Type B pancreatic cell (in vitro differentiated cells): ENCODE results near the gene INSR. TPM values are rescaled to one million over a fixed set of nuclear protein-coding genes. Genes with fewer than 3 reads are reported as not detected.

ENCODE experiments used
- DNase-seq: peaks from one replicate; pipeline ENCODE4 v3.0.0; 2021; ENCODE audit warnings: mixed read lengths; ENCODE audit not compliant: unreplicated experiment; ENCODE audit errors: extremely low spot score
- H3K27ac Mint-ChIP-seq: 2 replicates; pipeline ENCODE4 v1.8.0; 2021; ENCODE audit warnings: mild to moderate bottlenecking, mixed read lengths
- H3K27me3 Mint-ChIP-seq: 2 replicates; pipeline ENCODE4 v1.8.0; 2021; ENCODE audit warnings: mixed read lengths
- H3K36me3 Mint-ChIP-seq: 2 replicates; pipeline ENCODE4 v1.8.0; 2021; ENCODE audit warnings: mixed read lengths
- H3K4me1 Mint-ChIP-seq: one replicate; pipeline ENCODE4 v1.8.0; 2021; ENCODE audit warnings: mixed read lengths; ENCODE audit not compliant: unreplicated experiment
- H3K4me3 Mint-ChIP-seq: 2 replicates; pipeline ENCODE4 v1.8.0; 2021; ENCODE audit warnings: mild to moderate bottlenecking, mixed read lengths
- H3K9me3 Mint-ChIP-seq: 2 replicates; pipeline ENCODE4 v1.8.0; 2021; ENCODE audit warnings: mixed read lengths
- long read RNA-seq: library from polyadenylated mRNA; unstranded; transcript quantifications from one replicate; pipeline ENCODE4 v2.0.0, GENCODE V29; 2020
- total RNA-seq: library from RNA; stranded (reverse); gene quantifications from 2 replicates; pipeline ENCODE4 v1.2.1, GENCODE V29; 2021; ENCODE audit warnings: low replicate concordance
- TF ChIP-seq, protein P1 (sequence below): fragments of 200-600 bp; sonication (generic); conservative IDR thresholded peaks from 2 replicates; pipeline ENCODE4 v1.5.0; 2021; ENCODE audit warnings: antibody characterized with exemption, mild to moderate bottlenecking

The INSR gene
- total RNA-seq: 33.7 and 55.3 TPM in 2 replicates
- long read RNA-seq, partial matches to known transcripts: 2 of 24 reads
- long read RNA-seq, other reads (novel, unspliced or antisense): 22 of 24 reads

DNA sequence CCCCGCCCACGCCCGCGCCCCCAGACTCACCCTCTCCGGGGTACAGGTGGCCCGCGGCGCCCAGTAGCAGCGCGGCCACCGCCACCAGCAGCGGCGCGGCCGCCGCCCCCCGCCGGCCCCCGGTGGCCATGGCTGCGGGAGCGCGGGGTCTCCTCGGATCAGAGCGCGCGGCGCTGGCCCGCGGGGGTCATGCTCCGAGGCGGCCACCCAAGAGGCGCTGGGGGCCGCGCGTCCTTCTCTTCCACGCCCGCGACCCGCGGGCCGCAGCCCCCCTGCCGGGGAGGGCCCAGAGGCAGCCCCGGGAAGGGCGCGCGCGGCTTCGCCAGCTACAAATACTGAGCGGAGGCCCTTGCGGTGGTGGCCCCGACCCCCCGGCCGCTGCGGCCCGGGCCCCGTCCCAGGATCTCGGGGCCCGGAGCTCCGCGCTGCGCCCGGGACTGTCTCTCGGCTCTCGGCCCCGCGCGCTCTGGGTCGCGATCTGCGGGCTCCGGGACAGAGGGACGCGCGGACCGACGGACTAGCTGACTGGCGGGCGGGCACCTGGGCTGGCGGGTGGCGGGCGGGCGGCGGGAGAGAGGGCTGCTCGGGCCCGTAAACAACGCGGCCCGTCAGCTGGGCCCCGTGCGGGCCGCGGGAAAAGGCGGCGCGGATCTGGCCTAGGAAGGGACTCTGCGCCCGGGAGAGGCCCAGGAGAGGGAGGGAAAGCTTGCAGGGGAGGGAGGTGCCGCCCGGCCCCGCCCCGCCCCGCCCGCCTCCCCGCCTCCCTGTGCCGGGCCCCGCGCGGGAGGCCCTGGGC, at the start of gene INSR:
TSS of gene INSR (minus strand) at position 653 of the 796 bp plus-strand sequence. CDS start at position 130, 523 bp downstream.
- TF ChIP-seq, protein P1, sequence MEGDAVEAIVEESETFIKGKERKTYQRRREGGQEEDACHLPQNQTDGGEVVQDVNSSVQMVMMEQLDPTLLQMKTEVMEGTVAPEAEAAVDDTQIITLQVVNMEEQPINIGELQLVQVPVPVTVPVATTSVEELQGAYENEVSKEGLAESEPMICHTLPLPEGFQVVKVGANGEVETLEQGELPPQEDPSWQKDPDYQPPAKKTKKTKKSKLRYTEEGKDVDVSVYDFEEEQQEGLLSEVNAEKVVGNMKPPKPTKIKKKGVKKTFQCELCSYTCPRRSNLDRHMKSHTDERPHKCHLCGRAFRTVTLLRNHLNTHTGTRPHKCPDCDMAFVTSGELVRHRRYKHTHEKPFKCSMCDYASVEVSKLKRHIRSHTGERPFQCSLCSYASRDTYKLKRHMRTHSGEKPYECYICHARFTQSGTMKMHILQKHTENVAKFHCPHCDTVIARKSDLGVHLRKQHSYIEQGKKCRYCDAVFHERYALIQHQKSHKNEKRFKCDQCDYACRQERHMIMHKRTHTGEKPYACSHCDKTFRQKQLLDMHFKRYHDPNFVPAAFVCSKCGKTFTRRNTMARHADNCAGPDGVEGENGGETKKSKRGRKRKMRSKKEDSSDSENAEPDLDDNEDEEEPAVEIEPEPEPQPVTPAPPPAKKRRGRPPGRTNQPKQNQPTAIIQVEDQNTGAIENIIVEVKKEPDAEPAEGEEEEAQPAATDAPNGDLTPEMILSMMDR: no peak
- H3K9me3 Mint-ChIP-seq: no peaks in the 10 kb centered on the region
- peak within 1 kb of the TSS; percentile 88 for H3K4me3 Mint-ChIP-seq
- no peaks in the 10 kb centered on the region for H3K36me3 Mint-ChIP-seq
- peaks cover 6% of the 10 kb centered on the region for H3K27me3 Mint-ChIP-seq
- H3K27ac Mint-ChIP-seq: peak within 1 kb of the TSS; percentile 89
- peak; percentile 88 for DNase-seq
- peaks cover 26% of the 10 kb centered on the region for H3K4me1 Mint-ChIP-seq

DNA sequence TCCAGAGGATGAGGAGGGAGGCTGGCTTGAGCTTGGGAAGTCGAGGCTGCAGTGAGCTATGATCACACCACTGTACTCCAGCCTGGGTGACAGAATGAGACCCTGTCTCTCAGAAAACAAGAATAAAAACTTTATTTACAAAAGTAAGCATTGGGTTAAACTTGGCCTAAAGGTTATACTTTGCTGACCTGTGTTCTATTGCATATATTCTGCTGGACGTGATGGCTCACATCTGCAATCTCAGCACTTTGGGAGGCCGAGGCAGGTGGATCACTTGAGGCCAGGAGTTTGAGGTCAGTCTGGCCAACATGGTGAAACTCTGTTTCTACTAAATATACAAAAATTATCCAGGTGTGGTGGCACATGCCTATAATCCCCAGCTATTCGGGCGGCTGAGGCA, 47.9 kb upstream of the INSR start:
- Mint-ChIP-seq H3K36me3 (no peaks in the 10 kb centered on the region), H3K9me3 (no peaks in the 10 kb centered on the region), H3K4me1 (no peaks in the 10 kb centered on the region), H3K27ac (no peak overlapping the region), H3K27me3 (no peaks in the 10 kb centered on the region), H3K4me3 (no peak overlapping the region)
- TF ChIP-seq, protein P1: no peak
- DNase-seq: no peak

DNA sequence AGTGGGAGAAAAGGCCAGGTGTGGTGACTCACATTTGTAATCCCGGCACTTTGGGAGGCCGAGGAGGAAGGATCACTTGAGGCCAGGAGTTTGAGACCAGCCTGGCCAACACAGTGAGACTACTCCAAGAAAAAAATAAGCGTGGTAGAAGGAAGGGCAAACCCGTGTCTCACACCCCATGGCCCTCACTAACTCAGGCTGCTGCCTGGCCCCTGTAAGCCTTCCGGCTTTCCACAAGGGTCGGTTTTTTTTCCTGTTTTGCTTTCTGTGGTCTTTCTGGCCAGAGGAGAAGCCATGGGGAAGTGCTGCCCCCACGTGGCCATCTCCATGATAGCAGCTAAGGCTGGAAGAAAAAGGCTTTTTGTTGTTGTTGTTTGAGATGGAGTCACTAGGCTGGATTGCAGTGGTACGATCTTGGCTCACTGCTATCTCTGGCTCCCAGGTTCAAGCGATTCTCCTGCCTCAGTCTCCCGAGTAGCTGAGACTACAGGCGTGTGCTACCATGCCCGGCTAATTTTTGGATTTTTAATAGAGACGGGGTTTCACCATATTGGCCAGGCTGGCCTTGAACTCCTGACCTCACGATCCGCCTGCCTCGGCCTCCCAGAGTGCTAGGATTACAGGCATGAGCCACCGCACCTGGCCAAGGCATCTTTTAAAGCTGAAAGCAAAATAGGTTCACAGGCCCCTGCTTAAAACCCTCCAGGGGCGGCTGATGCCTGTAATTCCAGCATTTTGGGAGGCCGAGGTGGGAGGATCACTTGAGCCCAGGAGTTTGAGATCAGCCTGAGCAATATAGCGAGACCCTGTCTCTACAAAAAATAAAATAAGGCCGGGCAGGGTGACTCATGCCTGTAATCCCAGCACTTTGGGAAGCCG, 47.0 kb upstream of the INSR start:
- H3K27ac Mint-ChIP-seq: no peak overlapping the region
- DNase-seq: peak; percentile 92
- H3K4me3 Mint-ChIP-seq: no peak overlapping the region
- TF ChIP-seq, protein P1: peak; percentile 98
- H3K27me3 Mint-ChIP-seq: no peaks in the 10 kb centered on the region
- H3K4me1 Mint-ChIP-seq: no peaks in the 10 kb centered on the region
- H3K9me3 Mint-ChIP-seq: no peaks in the 10 kb centered on the region
- no peaks in the 10 kb centered on the region for H3K36me3 Mint-ChIP-seq

DNA sequence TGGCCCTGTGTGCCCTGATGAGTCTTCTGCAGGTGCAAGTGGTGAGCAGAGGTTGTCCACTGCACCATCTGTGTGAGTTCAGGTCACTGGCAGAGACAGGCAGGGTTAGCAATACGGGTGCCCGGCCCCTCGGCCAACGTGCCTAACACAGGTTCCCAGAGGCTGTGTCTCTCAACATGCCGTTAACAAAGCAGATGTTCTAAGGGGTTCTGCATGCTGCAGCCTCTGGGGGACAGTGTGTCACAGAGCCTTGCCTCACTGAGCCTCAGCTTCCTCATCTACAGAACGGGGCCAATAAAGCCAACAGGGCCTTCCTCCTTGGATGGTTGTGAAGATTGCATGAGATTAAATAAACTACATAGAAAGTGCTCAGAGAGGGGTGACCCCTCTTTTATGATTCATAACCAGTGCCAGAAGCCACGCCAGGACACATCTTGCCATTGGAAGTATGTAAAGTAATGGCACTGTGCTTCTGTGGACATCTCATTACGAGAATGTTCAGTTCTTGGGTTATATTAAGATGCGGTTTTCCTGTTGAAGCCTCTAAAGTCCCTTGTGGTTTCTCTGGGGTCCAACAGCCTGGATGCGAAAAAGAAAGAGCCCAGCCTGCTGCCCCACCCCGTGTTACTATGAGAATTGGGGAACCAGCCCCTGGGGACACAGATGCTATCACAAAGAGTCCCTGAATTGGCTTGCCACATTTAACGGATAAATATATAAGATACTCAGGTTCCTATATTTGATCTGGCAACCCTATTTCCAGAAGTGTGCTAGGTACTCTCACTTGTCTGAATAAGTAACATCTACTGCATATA, 43.4 kb upstream of the INSR start:
- Mint-ChIP-seq H3K27ac (no peak overlapping the region), H3K9me3 (no peaks in the 10 kb centered on the region), H3K4me1 (no peaks in the 10 kb centered on the region), H3K27me3 (peaks cover 3% of the 10 kb centered on the region), H3K4me3 (no peak overlapping the region), H3K36me3 (no peaks in the 10 kb centered on the region)
- TF ChIP-seq, protein P1: no peak
- DNase-seq: no peak
